Upper lobe of left lung (tissue), 4 donors: Measurements from ENCODE around the gene IFRD1.
"Not testable (repeated sequence)": the region's sequence is repeated elsewhere in the genome, so short reads cannot be mapped to it uniquely, and the experiment has no call there.

Experiments
- EP300 ChIP-seq, 4 donors: sonication (generic); formaldehyde crosslinking; IDR thresholded peaks; one replicate each; pipeline ENCODE4 v1.5.1; 2017; ENCODE audit warnings: antibody characterized with exemption in 4 of 4, control low read depth in 2 of 4
- POLR2A ChIP-seq, 4 donors: fragments of 450-650 bp; IDR thresholded peaks; one replicate each; pipeline ENCODE4 v1.5.1; 2016 to 2017; ENCODE audit warnings: antibody characterized with exemption in 4 of 4, mild to moderate bottlenecking in 2 of 4
- POLR2AphosphoS5 ChIP-seq, 2 donors: sonication (generic); formaldehyde crosslinking; IDR thresholded peaks; one replicate each; pipeline ENCODE4 v1.5.1; 2017; ENCODE audit warnings: antibody characterized with exemption in 2 of 2
- TF ChIP-seq, protein P1 (sequence below), 6 experiments: fragments of 450-650 bp in 4 of 6; fragments of 200-600 bp in 2 of 6; sonication (generic) in 2 of 6; IDR thresholded peaks; one replicate each; pipeline ENCODE4 v1.5.1; 2016 to 2019; ENCODE audit warnings: antibody characterized with exemption in 6 of 6

DNA sequence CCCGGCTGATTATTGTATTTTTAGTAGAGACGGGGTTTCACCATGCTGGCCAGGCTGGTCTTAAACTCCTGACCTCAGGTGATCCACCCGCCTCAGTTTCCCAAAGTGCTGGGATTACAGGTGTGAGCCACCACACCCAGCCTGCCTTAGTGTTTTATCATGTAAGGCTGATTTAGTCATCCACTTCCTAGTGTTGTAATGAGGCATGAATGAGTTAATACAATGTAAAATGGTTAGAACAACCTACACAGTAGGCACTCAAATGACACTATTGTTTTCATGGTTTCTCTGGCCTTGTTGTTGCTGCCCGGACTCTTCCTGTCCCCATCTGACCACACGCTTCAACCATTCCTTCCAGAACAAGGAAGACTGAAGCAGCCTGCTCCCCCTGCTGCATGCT lies 66.2 kb downstream of the IFRD1 start:
- TF ChIP-seq, protein P1, sequence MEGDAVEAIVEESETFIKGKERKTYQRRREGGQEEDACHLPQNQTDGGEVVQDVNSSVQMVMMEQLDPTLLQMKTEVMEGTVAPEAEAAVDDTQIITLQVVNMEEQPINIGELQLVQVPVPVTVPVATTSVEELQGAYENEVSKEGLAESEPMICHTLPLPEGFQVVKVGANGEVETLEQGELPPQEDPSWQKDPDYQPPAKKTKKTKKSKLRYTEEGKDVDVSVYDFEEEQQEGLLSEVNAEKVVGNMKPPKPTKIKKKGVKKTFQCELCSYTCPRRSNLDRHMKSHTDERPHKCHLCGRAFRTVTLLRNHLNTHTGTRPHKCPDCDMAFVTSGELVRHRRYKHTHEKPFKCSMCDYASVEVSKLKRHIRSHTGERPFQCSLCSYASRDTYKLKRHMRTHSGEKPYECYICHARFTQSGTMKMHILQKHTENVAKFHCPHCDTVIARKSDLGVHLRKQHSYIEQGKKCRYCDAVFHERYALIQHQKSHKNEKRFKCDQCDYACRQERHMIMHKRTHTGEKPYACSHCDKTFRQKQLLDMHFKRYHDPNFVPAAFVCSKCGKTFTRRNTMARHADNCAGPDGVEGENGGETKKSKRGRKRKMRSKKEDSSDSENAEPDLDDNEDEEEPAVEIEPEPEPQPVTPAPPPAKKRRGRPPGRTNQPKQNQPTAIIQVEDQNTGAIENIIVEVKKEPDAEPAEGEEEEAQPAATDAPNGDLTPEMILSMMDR (IDR thresholded peaks at IDR 0.05): not testable (repeated sequence)
- not testable (repeated sequence) for TF ChIP-seq EP300, POLR2A, POLR2AphosphoS5 (IDR thresholded peaks at IDR 0.05)
